Neuron (in vitro differentiated cells): ENCODE data around the gene UTP14A.
A peak's percentile ranks its signal among the peaks of the same experiment; 100 is the strongest.

ENCODE experiments used
- H2AFZ ChIP-seq: one replicate; pipeline ENCODE4 v1.6.1; 2013; ENCODE audit warnings: low read depth, mild to moderate bottlenecking, inconsistent platforms, low read length, moderate library complexity
- H3K27me3 ChIP-seq: one replicate; pipeline ENCODE4 v1.6.1; 2013; ENCODE audit warnings: low read length; ENCODE audit not compliant: insufficient read depth
- H3K36me3 ChIP-seq: one replicate; pipeline ENCODE4 v1.6.1; 2013; ENCODE audit warnings: low read length; ENCODE audit not compliant: insufficient read depth
- H3K4me1 ChIP-seq: one replicate; pipeline ENCODE4 v1.6.1; 2013; ENCODE audit warnings: low read length; ENCODE audit not compliant: insufficient read depth
- H3K4me3 ChIP-seq: 2 replicates; pipeline ENCODE4 v1.5.1; 2013; ENCODE audit warnings: mild to moderate bottlenecking, low read length, moderate library complexity
- H3K9me3 ChIP-seq: one replicate; pipeline ENCODE4 v1.6.1; 2013; ENCODE audit warnings: low read length

UTP14A gene

DNA sequence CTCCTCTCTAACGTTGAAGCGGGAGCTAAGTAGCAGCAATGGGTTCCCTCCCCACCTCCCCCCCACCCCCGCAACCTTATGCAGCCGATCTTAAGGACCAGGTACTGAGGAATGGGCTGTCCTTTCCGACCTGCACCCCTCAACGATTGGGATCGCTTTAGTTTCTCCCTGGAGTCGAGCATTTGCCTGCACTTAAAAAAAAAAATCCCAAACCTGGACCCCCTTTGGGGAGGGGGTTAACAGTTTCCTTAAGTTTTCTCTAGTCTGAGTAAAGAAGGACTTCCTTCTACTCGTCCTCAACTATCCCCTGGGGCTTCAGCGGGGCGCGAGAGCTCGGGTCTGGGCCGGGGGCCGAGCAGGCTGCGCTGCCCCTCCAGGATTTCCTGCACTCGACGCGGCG is 50.8 kb downstream of the UTP14A start:
- Histone ChIP-seq H3K9me3 (no peaks in the 10 kb centered on the region), H3K36me3 (no peaks in the 10 kb centered on the region), H3K27me3 (no peaks in the 10 kb centered on the region), H3K4me1 (peaks cover 5% of the 10 kb centered on the region), H3K4me3 (peak overlapping the region; percentile 36), H2AFZ (no peak overlapping the region)

DNA sequence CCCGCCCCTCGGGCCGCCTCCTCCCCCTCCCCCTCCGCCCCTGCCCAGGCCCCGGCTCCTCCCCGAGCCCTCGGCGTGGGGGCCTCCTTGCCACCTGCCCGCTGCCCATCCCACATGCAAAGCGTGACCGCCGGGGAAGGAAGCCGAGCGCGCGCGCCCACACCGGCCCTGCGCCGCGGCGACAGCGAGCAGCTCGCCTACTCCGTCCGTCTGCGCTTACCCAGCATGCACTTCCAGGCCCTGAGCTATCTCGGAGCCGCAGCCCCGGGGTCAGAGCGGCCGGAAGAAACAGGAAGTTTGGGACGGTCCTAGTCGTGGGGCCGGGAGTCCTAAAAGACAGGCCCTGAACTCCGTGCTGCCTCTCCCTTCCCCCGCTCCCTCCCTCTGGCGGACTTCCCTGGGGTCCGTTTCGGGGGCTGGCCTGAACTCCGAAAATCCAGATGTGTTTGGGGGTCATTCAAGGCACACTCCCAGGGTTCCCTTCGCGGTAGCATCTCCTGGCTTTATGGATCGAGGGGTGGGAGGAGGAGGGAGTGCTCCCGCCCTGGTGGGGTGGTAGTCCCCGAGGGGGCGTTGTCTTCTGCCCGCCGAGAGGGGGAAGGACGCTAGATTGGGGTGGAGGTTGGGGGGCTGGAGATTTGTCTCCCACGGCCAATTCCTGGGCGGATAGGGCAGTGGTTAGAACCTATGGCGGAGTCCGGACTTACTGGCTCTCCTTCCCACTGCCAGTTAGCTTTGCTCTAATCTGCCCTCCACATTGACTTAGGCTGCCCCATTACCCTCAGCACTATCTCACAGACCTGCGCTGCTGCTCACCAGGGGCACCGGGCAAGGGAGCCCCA is 51.5 kb downstream of the UTP14A start:
- H3K4me1 ChIP-seq, result peaks cover 5% of the 10 kb centered on the region
- no peaks in the 10 kb centered on the region for H3K9me3 ChIP-seq
- H3K4me3 ChIP-seq, result peak overlapping the region; percentile 43
- H3K27me3 ChIP-seq, result no peaks in the 10 kb centered on the region
- H2AFZ ChIP-seq, result peak overlapping the region; percentile 44
- no peaks in the 10 kb centered on the region for H3K36me3 ChIP-seq

DNA sequence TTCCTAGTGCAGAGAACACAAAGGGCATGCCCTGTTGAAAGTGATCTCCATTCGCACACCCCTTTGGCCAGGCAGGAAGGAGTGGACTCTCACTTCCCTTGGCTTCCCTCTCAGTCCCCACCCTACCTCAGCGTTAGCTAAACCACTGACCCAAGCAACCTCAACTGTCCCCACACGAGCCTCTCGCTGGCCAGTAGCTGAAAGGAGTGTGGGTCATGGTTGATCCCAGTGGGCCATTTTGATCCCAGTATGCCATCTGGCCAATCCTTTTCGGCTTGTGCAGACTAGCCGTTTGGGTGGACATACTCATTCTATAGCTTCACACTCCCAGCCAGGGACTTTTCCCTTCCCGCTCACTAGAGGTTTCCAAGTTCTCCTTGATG is 52.1 kb downstream of the UTP14A start:
- peaks cover 5% of the 10 kb centered on the region for H3K4me1 ChIP-seq
- no peaks in the 10 kb centered on the region for H3K27me3 ChIP-seq
- H2AFZ ChIP-seq, result no peak overlapping the region
- H3K36me3 ChIP-seq, result no peaks in the 10 kb centered on the region
- H3K4me3 ChIP-seq, result no peak overlapping the region
- no peaks in the 10 kb centered on the region for H3K9me3 ChIP-seq

DNA sequence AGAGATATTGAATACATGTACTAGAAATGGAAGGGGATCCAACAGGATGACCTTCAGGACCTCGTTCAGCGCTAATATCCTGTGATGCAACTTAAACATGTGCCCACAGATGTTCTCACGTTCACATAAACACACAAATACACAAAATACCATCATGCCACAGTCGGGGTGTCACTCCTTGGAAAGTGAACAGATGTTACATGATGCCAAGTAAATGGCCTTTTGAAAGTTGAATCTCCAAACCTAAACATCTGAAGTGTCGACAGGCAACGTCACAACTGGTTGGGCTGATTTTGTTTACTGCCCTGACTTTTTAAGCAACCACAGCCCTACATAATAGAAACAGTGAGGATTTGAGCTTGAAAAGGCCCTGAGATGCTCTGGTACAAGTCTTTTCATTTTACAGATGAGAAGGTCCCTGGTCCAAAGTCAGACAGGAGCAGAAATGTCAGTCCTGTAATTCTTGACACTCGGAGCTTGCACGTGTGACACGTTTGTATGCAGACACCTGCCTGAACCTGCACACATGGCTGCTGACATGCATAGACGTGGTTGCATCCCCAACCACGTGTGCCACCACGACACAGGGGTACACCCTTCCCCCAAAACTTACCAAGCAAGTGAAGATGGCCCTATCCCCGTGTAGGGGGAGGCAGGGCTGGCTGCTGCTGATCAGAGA is 53.0 kb downstream of the UTP14A start:
- Histone ChIP-seq H3K27me3 (no peaks in the 10 kb centered on the region), H3K9me3 (no peaks in the 10 kb centered on the region), H3K36me3 (no peaks in the 10 kb centered on the region), H2AFZ (no peak overlapping the region), H3K4me1 (peaks cover 5% of the 10 kb centered on the region), H3K4me3 (no peak overlapping the region)

DNA sequence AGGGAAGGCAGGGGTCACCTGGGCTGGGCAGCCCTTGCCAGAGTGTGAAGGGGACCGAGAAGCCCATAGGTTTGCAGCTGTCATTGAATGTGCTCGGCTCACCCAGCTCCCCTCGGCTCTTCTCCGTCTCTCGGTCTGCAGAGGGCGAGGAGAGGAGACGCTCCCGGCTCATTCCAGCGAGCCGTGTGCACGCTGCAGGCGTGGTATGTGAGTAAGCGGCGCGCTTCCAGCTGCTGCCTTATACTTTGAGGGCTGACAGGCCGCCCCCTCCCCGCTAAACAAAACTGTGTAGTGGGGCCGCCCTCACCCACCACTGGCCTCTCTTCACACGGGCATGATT is 53.5 kb downstream of the UTP14A start:
- Histone ChIP-seq H3K4me1 (peaks cover 5% of the 10 kb centered on the region), H3K9me3 (no peaks in the 10 kb centered on the region), H3K27me3 (no peaks in the 10 kb centered on the region), H3K36me3 (no peaks in the 10 kb centered on the region), H2AFZ (no peak overlapping the region), H3K4me3 (no peak overlapping the region)

DNA sequence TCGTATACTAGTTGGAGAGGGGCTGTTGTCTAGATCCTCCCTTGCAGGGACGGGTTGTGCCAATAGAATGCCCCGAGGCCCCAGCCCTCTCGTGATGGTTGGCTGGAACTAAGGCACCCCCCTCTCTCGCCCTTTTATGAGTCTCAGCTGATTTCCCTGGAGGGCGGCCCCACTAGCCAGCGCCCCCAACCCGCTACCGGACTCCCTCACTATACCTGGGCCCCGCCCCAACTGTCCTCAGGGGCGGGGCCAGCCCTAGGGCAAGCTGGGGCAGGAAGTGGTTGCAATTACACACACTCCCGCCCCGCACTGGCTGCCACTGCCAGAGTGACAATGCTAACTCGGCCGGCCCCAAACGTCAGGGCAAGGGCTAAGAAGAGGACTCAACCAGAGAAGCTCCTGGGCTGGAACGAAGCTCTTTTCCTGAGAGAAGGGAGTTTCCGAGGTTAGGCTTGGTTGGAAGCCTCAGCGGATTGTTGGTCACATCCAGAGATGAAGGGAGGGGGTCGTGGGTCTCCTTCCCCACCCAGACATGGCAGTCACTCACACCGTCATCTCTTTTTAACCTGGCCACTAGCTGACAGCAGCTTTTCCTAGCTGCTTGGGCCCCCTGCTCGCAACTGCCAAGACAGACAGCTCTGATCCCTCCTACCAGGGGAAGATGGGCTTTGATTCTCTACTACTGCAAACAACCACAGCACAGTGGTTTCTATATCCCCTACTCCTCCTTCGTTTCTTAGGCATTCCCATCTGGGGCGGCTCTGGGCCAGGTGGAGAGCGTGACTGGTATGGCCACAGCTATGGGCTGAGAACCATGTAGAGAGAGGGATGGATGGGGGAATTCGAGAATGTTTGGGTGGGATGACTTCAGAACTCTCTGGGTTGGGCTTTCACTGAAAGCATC is 55.5 kb downstream of the UTP14A start:
- Histone ChIP-seq H3K36me3 (no peaks in the 10 kb centered on the region), H3K9me3 (no peaks in the 10 kb centered on the region), H2AFZ (peak overlapping the region; percentile 41), H3K27me3 (no peaks in the 10 kb centered on the region), H3K4me1 (peaks cover 5% of the 10 kb centered on the region), H3K4me3 (peak overlapping the region; percentile 31)

DNA sequence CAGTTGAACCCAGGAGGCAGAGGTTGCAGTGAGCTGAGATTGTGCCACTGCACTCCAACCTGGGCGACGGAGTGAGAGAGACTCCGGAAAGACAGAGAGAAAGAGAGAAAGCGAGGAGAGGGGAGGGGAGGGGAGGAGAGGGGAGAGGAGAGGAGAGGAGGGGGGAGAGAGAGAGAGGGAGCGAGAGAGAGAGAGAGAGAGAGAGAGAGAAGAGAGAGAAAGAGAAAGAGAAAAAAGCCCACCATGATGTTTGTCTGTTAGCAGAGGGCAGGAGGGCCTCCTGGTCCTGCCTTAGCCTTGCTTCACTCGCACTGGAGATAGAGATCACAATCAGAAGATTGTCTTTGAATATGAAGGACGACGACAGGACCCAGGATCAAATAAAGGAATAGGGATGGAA is 57.8 kb downstream of the UTP14A start:
- H2AFZ ChIP-seq, result no peak overlapping the region
- no peaks in the 10 kb centered on the region for H3K27me3 ChIP-seq
- no peaks in the 10 kb centered on the region for H3K36me3 ChIP-seq
- no peaks in the 10 kb centered on the region for H3K9me3 ChIP-seq
- no peak overlapping the region for H3K4me3 ChIP-seq
- peaks cover 5% of the 10 kb centered on the region for H3K4me1 ChIP-seq

DNA sequence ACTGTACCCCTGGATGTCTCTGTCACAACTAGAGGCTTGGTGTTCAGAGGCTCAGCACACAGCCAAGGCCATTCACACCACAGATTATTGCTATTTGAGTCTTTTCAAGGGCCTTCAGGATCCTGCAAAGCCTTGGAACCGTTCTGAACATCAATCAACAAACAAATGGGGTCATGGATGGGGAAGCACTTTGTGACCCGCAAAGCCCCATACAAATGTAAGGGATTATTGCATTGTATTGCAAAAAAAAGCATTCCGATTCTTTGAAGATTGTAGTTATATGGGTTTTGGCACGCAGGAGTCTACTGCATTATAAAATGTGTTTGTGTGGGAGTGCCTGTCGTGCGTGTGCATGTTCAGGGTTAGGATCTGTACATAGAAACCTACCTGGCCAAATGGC is 59.2 kb downstream of the UTP14A start:
- no peak overlapping the region for H2AFZ ChIP-seq

DNA sequence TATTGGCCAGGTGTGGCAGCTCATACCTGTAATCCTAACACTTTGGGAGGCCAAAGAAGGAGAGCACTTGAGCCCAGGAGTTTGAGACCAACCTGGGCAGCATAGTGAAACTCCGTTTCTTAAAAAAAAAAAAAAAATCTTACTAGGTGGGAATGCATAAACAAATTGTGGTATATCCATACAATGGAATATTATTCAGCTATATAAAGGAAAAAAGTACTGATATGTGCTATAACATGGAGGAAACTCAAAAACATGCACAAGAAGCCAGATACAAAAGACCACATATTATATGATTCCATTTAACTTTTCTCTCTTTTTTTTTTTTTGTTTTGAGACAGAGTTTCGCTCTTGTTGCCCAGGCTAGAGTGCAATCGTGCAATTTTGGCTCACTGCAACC is 63.0 kb downstream of the UTP14A start:
- no peaks in the 10 kb centered on the region for H3K9me3 ChIP-seq
- peaks cover 4% of the 10 kb centered on the region for H3K27me3 ChIP-seq
- no peaks in the 10 kb centered on the region for H3K36me3 ChIP-seq
- no peak overlapping the region for H2AFZ ChIP-seq
- no peak overlapping the region for H3K4me3 ChIP-seq
- H3K4me1 ChIP-seq, result no peaks in the 10 kb centered on the region

More for the DNA sequence above, 59.2 kb downstream of the UTP14A start:
- H3K4me1 ChIP-seq, result peaks cover 5% of the 10 kb centered on the region
- no peaks in the 10 kb centered on the region for H3K36me3 ChIP-seq
- H3K9me3 ChIP-seq, result no peaks in the 10 kb centered on the region
- no peak overlapping the region for H3K4me3 ChIP-seq
- no peaks in the 10 kb centered on the region for H3K27me3 ChIP-seq

DNA sequence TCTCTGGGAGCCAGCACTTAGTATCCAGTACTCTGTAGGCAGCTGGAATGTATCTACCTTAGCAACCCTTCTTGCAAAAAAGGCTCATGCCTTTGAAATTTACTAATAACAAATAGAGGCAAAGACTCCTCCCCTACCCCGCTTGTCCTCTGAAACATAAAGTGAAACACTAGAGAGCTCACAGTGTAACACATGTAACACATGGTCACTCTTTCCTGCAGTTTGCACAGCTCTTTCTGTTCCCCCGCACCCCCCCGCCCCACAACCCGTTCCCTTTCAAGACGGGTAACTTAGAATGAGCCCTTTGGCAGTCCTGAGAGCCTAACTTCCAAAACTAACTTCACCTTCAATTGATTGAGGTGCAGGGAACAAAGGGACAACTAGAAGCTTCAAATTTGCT is 70.5 kb downstream of the UTP14A start:
- H3K4me1 ChIP-seq, result peaks cover 8% of the 10 kb centered on the region
- H3K4me3 ChIP-seq, result no peak overlapping the region
- H3K27me3 ChIP-seq, result peaks cover 18% of the 10 kb centered on the region
- no peaks in the 10 kb centered on the region for H3K36me3 ChIP-seq
- H2AFZ ChIP-seq, result no peak overlapping the region
- no peaks in the 10 kb centered on the region for H3K9me3 ChIP-seq
